Measurements from ENCODE around the gene PCGF2.
A peak's percentile ranks its signal among the peaks of the same experiment; 100 is the strongest.

Gene PCGF2

DNA sequence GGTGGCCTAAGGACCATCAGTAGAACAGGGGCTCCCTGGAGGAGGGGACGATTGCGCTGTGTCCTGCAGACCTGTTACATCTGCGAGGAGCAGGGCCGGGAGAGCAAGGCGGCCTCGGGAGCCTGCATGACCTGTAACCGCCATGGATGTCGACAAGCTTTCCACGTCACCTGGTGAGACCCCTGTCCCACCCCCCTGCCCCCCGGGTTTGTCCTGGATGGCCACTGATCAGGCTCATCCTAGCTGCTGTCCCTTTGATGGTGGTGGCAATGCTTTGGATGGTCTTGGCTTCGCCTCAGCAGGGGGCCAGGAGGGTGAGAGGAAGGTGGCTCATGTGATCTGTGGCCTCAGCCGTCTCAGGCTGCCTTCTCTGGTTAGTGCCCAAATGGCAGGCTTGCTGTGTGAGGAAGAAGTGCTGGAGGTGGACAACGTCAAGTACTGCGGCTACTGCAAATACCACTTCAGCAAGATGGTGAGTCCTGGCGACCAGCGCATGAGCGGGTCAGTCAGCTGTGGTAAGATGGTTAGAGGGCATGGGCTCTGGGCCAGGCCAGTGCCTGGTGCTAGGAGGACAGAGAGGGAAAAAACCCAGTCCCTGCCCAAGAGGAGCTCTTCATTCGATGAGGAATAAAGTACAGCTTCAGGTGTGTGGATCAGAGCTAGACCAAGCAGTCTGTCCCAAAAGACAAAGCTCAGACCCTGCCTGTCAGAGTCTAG is 38.9 kb downstream of the PCGF2 start:
- TF ChIP-seq, protein P1, sequence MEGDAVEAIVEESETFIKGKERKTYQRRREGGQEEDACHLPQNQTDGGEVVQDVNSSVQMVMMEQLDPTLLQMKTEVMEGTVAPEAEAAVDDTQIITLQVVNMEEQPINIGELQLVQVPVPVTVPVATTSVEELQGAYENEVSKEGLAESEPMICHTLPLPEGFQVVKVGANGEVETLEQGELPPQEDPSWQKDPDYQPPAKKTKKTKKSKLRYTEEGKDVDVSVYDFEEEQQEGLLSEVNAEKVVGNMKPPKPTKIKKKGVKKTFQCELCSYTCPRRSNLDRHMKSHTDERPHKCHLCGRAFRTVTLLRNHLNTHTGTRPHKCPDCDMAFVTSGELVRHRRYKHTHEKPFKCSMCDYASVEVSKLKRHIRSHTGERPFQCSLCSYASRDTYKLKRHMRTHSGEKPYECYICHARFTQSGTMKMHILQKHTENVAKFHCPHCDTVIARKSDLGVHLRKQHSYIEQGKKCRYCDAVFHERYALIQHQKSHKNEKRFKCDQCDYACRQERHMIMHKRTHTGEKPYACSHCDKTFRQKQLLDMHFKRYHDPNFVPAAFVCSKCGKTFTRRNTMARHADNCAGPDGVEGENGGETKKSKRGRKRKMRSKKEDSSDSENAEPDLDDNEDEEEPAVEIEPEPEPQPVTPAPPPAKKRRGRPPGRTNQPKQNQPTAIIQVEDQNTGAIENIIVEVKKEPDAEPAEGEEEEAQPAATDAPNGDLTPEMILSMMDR (IDR thresholded peaks at IDR 0.05; ENCODE audit: insufficient read depth, low read length, poor library complexity, severe bottlenecking): no peak
- no peak for TF ChIP-seq EZH2phosphoT487 (conservative IDR thresholded peaks at IDR 0.05; ENCODE audit: low read length)
- Histone ChIP-seq H3F3A (ENCODE audit: insufficient read depth) (peaks cover 10% of the 10 kb centered on the region), H3K79me2 (ENCODE audit: insufficient read depth, low read length) (peaks cover 31% of the 10 kb centered on the region), H4K20me1 (ENCODE audit: low read depth, low read length) (no peaks in the 10 kb centered on the region), H3K27ac (ENCODE audit: low read depth, low read length) (no peak overlapping the region), H3K9me3 (ENCODE audit: insufficient read depth, low read length) (no peaks in the 10 kb centered on the region), H3K36me3 (ENCODE audit: low read length) (no peaks in the 10 kb centered on the region), H3K9me2 (replicated peaks; ENCODE audit: insufficient read depth, low read length) (no peaks in the 10 kb centered on the region), H3K27me3 (ENCODE audit: low read length) (no peaks in the 10 kb centered on the region), H2AFZ (ENCODE audit: low read depth, low read length, severe bottlenecking) (no peak overlapping the region), H3K4me3 (ENCODE audit: insufficient read depth, low read length, poor library complexity, severe bottlenecking) (no peak overlapping the region), H3K9ac (ENCODE audit: low read length) (no peak overlapping the region), H3K4me2 (ENCODE audit: low read depth, low read length, poor library complexity, severe bottlenecking) (no peak overlapping the region)

DNA sequence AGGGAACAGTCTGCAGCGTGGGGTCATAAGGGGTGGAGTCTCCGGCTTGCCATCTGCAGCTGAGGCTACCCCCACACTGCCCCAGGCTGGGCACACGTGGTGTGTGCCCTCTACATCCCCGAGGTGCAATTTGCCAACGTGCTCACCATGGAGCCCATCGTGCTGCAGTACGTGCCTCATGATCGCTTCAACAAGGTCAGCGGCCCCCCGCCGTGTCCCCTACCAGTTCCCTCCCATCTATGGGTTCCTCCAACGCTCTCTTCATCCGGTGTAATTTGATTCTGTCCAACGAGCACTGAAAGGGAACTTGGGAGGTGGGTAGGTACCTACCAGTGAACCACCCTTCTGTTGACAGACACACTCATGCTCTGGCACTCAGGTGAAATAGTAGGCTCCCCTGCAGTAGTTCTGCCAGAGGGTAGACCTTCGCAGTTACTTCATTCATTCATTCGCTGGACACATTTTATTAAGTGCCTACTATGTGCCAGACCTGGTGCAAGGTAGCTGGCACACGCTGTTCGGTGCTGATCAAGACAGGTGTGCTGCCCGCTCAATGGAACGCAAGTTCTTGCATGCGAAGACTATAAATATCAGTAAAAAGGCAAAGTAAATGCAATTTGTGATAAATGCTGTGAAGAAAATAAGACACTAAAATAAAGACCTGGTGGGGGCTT is 40.3 kb downstream of the PCGF2 start:
- H3K27me3 ChIP-seq (ENCODE audit: low read length): no peaks in the 10 kb centered on the region
- no peaks in the 10 kb centered on the region for H4K20me1 ChIP-seq (ENCODE audit: low read depth, low read length)
- H3K36me3 ChIP-seq (ENCODE audit: low read length): no peaks in the 10 kb centered on the region
- TF ChIP-seq, protein P1 (IDR thresholded peaks at IDR 0.05; ENCODE audit: insufficient read depth, low read length, poor library complexity, severe bottlenecking): no peak
- no peak for TF ChIP-seq EZH2phosphoT487 (conservative IDR thresholded peaks at IDR 0.05; ENCODE audit: low read length)
- H3K79me2 ChIP-seq (ENCODE audit: insufficient read depth, low read length): peaks cover 32% of the 10 kb centered on the region
- H3K9me3 ChIP-seq (ENCODE audit: insufficient read depth, low read length): no peaks in the 10 kb centered on the region
- no peaks in the 10 kb centered on the region for H3K9me2 ChIP-seq (replicated peaks; ENCODE audit: insufficient read depth, low read length)
- no peak overlapping the region for H3K4me2 ChIP-seq (ENCODE audit: low read depth, low read length, poor library complexity, severe bottlenecking)
- H3F3A ChIP-seq (ENCODE audit: insufficient read depth): peaks cover 22% of the 10 kb centered on the region
- H3K27ac ChIP-seq (ENCODE audit: low read depth, low read length): no peak overlapping the region
- H3K9ac ChIP-seq (ENCODE audit: low read length): no peak overlapping the region
- no peak overlapping the region for H2AFZ ChIP-seq (ENCODE audit: low read depth, low read length, severe bottlenecking)
- H3K4me3 ChIP-seq (ENCODE audit: insufficient read depth, low read length, poor library complexity, severe bottlenecking): no peak overlapping the region

DNA sequence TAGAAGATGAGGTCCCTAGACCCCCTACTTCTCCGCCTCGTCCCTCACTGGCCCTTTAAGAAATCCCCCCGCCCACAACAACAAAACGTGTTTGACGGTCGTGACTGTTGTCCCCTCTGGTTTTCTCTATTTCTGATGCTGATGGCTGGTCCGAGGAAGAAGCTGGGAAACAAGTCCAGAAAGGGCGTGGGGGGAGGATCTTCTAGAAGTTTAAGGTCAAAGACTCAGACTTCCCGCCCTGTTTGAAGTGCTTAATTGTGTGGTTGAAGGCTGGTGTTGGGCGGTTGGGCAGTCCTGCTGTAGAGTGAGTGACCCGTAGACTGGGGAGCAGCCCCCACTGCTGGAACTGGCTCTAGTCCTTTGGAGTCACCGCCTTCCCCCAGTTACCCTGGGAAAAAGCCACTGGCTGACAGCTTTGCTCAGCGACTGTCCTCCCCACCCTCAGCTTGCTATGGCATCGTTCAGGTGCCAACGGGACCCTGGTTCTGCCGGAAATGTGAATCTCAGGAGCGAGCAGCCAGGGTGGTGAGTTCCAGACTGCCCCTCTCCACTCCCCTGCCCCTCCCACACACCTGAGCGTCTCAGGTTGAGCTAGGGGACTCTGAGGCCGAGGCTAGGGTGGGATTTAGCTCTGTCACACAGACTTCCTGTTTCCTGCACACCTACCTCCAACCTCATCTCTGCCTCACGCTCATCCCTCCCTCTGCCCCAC is 41.5 kb downstream of the PCGF2 start:
- Histone ChIP-seq H3K27ac (ENCODE audit: low read depth, low read length) (peak overlapping the region; percentile 69), H3K36me3 (ENCODE audit: low read length) (no peaks in the 10 kb centered on the region), H3K9me3 (ENCODE audit: insufficient read depth, low read length) (no peaks in the 10 kb centered on the region), H3F3A (ENCODE audit: insufficient read depth) (peaks cover 31% of the 10 kb centered on the region), H3K79me2 (ENCODE audit: insufficient read depth, low read length) (peaks cover 32% of the 10 kb centered on the region), H4K20me1 (ENCODE audit: low read depth, low read length) (no peaks in the 10 kb centered on the region), H3K9me2 (replicated peaks; ENCODE audit: insufficient read depth, low read length) (no peaks in the 10 kb centered on the region), H3K9ac (ENCODE audit: low read length) (peak overlapping the region; percentile 93), H3K4me3 (ENCODE audit: insufficient read depth, low read length, poor library complexity, severe bottlenecking) (peak overlapping the region; percentile 93), H3K27me3 (ENCODE audit: low read length) (no peaks in the 10 kb centered on the region), H2AFZ (ENCODE audit: low read depth, low read length, severe bottlenecking) (no peak overlapping the region), H3K4me2 (ENCODE audit: low read depth, low read length, poor library complexity, severe bottlenecking) (peak overlapping the region; percentile 95)
- TF ChIP-seq, protein P1 (IDR thresholded peaks at IDR 0.05; ENCODE audit: insufficient read depth, low read length, poor library complexity, severe bottlenecking): no peak
- TF ChIP-seq EZH2phosphoT487 (conservative IDR thresholded peaks at IDR 0.05; ENCODE audit: low read length): no peak
